ENCODE results near the gene PCSK4.

- TF ChIP-seq CTCF (IDR thresholded peaks at IDR 0.05) (no peak), REST (IDR thresholded peaks at IDR 0.05; ENCODE audit: low read depth, low read length) (no peak), GABPA (IDR thresholded peaks at IDR 0.05; ENCODE audit: low read depth) (no peak), TAF1 (IDR thresholded peaks at IDR 0.05; ENCODE audit: borderline replicate concordance, low read depth, low read length) (no peak), POLR2AphosphoS5 (IDR thresholded peaks at IDR 0.05; ENCODE audit: low read depth, low read length) (no peak)
These were observed 33.8 kb downstream of the PCSK4 start for GRCh38 chr19:1456121-1456900.

Data from SK-N-SH (cell line).